Endothelial cell of umbilical vein (primary cell): ENCODE data around the gene NUBPL. TPM values are rescaled to one million over a fixed set of nuclear protein-coding genes. Genes with fewer than 3 reads are reported as not detected.

Source experiments
- BruUV-seq: library from RNA; stranded (reverse); fragments of 400-500 nt; replicated peaks from 2 replicates; lab custom pipeline; 2021; lab: Mats Ljungman, UMichigan
- CTCF ChIA-PET: fragments of 300-600, 350-600 bp; sonication (Branson Sonifier 250); formaldehyde crosslinking; loops from one replicate; lab custom pipeline; 2021; ENCODE audit warnings: antibody characterized with exemption, inconsistent platforms; lab: Charles Lee
- POLR2A ChIA-PET: fragments of 300-600, 350-600 bp; sonication (Branson Sonifier 250); formaldehyde crosslinking; loops from one replicate; lab custom pipeline; 2021; ENCODE audit warnings: antibody characterized with exemption, inconsistent platforms; lab: Charles Lee
- DNase-seq: peaks from one replicate; pipeline ENCODE4 v3.0.0-alpha.2; 2011; ENCODE audit warnings: low read depth, low spot score
- FAIRE-seq: peaks from 2 replicates; lab custom pipeline; 2011; peaks lifted over from hg19 to GRCh38; lab: Jason Lieb, UNC
- H2AFZ ChIP-seq: 2 replicates; pipeline ENCODE4 v1.6.0; 2012; ENCODE audit warnings: low read depth, low read length, control low read depth, inconsistent platforms
- H3K27ac ChIP-seq: 2 replicates; pipeline ENCODE4 v1.5.1; 2011; ENCODE audit warnings: low read depth, mild to moderate bottlenecking, control low read depth, low read length, moderate library complexity; ENCODE audit not compliant: insufficient read depth
- H3K27me3 ChIP-seq, 2 experiments: 2 replicates each; pipeline versions ENCODE4 v1.6.0 to v1.6.1; 2011; ENCODE audit warnings: low read length in 2 of 2, mixed read lengths in 1 of 2; ENCODE audit not compliant: control insufficient read depth in 2 of 2, insufficient read depth in 2 of 2
- H3K36me3 ChIP-seq, 2 experiments: 2 replicates in 1 of 2; 3 replicates in 1 of 2; pipeline ENCODE4 v1.5.1; 2011; ENCODE audit warnings: low read length in 2 of 2, mild to moderate bottlenecking in 1 of 2, moderate library complexity in 1 of 2; ENCODE audit not compliant: control insufficient read depth in 2 of 2, insufficient read depth in 2 of 2; ENCODE audit errors: extremely low read depth in 1 of 2
- H3K4me1 ChIP-seq: 3 replicates; pipeline ENCODE4 v1.5.1; 2011; ENCODE audit warnings: mild to moderate bottlenecking, low read length; ENCODE audit not compliant: control insufficient read depth, insufficient read depth; ENCODE audit errors: extremely low read depth
- H3K4me2 ChIP-seq: 2 replicates; pipeline ENCODE4 v1.6.1; 2011; ENCODE audit warnings: low read length, control low read depth, mixed read lengths; ENCODE audit not compliant: insufficient read depth
- H3K4me3 ChIP-seq, 3 experiments: fragments of 200-600 bp in 1 of 3; sonication (generic), shearing (Covaris generic) in 1 of 3; replicated peaks in 1 of 3; 2 replicates each; pipeline ENCODE4 v1.5.1; 2011 to 2016; ENCODE audit warnings: control low read depth in 3 of 3, low read length in 3 of 3, mild to moderate bottlenecking in 2 of 3, inconsistent platforms in 1 of 3, low read depth in 1 of 3, moderate library complexity in 1 of 3; ENCODE audit not compliant: insufficient read depth in 1 of 3
- H3K79me2 ChIP-seq: 2 replicates; pipeline ENCODE4 v1.6.0; 2012; ENCODE audit warnings: low read length, inconsistent platforms; ENCODE audit not compliant: control insufficient read depth, insufficient read depth
- H3K9ac ChIP-seq: replicated peaks from 2 replicates; pipeline ENCODE3; 2011; ENCODE audit warnings: low read length, control low read depth; ENCODE audit not compliant: insufficient read depth; ENCODE audit errors: extremely low read depth
- H3K9me1 ChIP-seq: replicated peaks from 3 replicates; pipeline ENCODE4 v1.6.0; 2011; ENCODE audit warnings: mild to moderate bottlenecking, low read length; ENCODE audit not compliant: control insufficient read depth, insufficient read depth; ENCODE audit errors: extremely low read depth
- H3K9me3 ChIP-seq: replicated peaks from 2 replicates; pipeline ENCODE4 v1.5.1; 2012; ENCODE audit warnings: low read length, inconsistent platforms; ENCODE audit not compliant: control insufficient read depth, insufficient read depth
- H4K20me1 ChIP-seq: replicated peaks from 2 replicates; pipeline ENCODE3; 2011; ENCODE audit warnings: mild to moderate bottlenecking, low read length; ENCODE audit not compliant: control insufficient read depth, insufficient read depth; ENCODE audit errors: extremely low read depth
- EZH2 ChIP-seq: IDR thresholded peaks from 2 replicates; pipeline ENCODE4 v1.6.1; 2012; ENCODE audit warnings: borderline replicate concordance, low read depth, mild to moderate bottlenecking, moderate library complexity, low read length, inconsistent platforms; ENCODE audit not compliant: severe bottlenecking
- FOS ChIP-seq: IDR thresholded peaks from 2 replicates; pipeline ENCODE4 v1.6.1; 2011; ENCODE audit warnings: mild to moderate bottlenecking, low read length, moderate library complexity, borderline replicate concordance; ENCODE audit not compliant: insufficient read depth
- GATA2 ChIP-seq: IDR thresholded peaks from 2 replicates; pipeline ENCODE4 v1.7.0; 2011; ENCODE audit warnings: low read depth, mild to moderate bottlenecking, moderate library complexity, mixed read lengths, low read length; ENCODE audit not compliant: insufficient read length, insufficient read depth
- JUN ChIP-seq: IDR thresholded peaks from 2 replicates; pipeline ENCODE4 v1.6.1; 2011; ENCODE audit warnings: borderline replicate concordance, low read depth; ENCODE audit not compliant: insufficient read length, insufficient read depth
- MAX ChIP-seq: IDR thresholded peaks from 2 replicates; pipeline ENCODE4 v1.6.1; 2011; ENCODE audit not compliant: insufficient read depth, insufficient read length
- POLR2A ChIP-seq: IDR thresholded peaks from 2 replicates; pipeline ENCODE4 v1.6.1; 2012; ENCODE audit warnings: low read depth, mild to moderate bottlenecking, control low read depth, low read length
- POLR2AphosphoS5 ChIP-seq: IDR thresholded peaks from 2 replicates; pipeline ENCODE4 v1.6.1; 2012; ENCODE audit warnings: low read depth, mild to moderate bottlenecking, control low read depth, low read length, moderate library complexity; ENCODE audit not compliant: insufficient read depth
- dilution Hi-C: fragments of 300-500 bp; cut with MboI; formaldehyde crosslinking; loops from one replicate; pipeline ENCODE4 v1.15.0; 2019; ENCODE audit warnings: low sequenced_read_pairs; ENCODE audit not compliant: extremely low pct_ligation_motif_present
- intact Hi-C: fragments of 100-400 bp; cut with micrococcal nuclease; formaldehyde crosslinking; loops from one replicate; pipeline ENCODE4 v1.10.0; 2022
- polyA plus RNA-seq, 4 experiments: library from polyadenylated mRNA; depleted of rRNA in 3 of 4; stranded (reverse) in 3 of 4; unstranded in 1 of 4; fragments of >200 nt; gene quantifications; 2 replicates each; pipeline versions ENCODE4 v1.2.1 to v1.2.3, GENCODE V29; 2011 to 2012; ENCODE audit warnings: missing spikeins in 1 of 4
- total RNA-seq: library from RNA; stranded (reverse); gene quantifications from 2 replicates; pipeline ENCODE4 v1.2.3, GENCODE V29; 2021

Gene NUBPL
- total and polyA plus RNA-seq, 2 donors (not counting 3 experiments of a cell fraction or from before 2014, with no cell fraction given), result 2.1 to 12.3 TPM

- DNase-seq (no peak), FAIRE-seq (no peak)
- Histone ChIP-seq H3K9me1 (no peaks in the 10 kb centered on the region), H3K9ac (no peak overlapping the region), H3K4me2 (no peak overlapping the region), H3K4me1 (no peaks in the 10 kb centered on the region), H3K79me2 (no peaks in the 10 kb centered on the region), H3K27ac (no peak overlapping the region), H2AFZ (no peak overlapping the region), H4K20me1 (no peaks in the 10 kb centered on the region), H3K4me3 (no peak overlapping the region), H3K9me3 (no peaks in the 10 kb centered on the region), H3K27me3 (no peaks in the 10 kb centered on the region), H3K36me3 (no peaks in the 10 kb centered on the region)
- no TSS peak for BruUV-seq
- ChIA-PET CTCF (no interaction called here), POLR2A (no interaction called here)
- intact Hi-C loops (no loop called here), dilution Hi-C loops (no loop called here)
- TF ChIP-seq FOS (no peak), GATA2 (no peak), EZH2 (no peak), JUN (no peak)
Measured at GRCh38 chr14:31659278-31659677, 98.1 kb downstream of the NUBPL start.

- TF ChIP-seq GATA2 (no peak), JUN (no peak), FOS (no peak), POLR2A (no peak), EZH2 (no peak), MAX (no peak), POLR2AphosphoS5 (no peak)
- POLR2A ChIA-PET, result no interaction called here
Measured at GRCh38 chr14:31660191-31660590, 99.0 kb downstream of the NUBPL start.

More at GRCh38 chr14:31660191-31660590, 99.0 kb downstream of the NUBPL start:
- no peaks in the 10 kb centered on the region for H3K9me3 ChIP-seq
- FAIRE-seq (no peak), DNase-seq (no peak)
- H3K4me3 ChIP-seq, result no peak overlapping the region
- no peaks in the 10 kb centered on the region for H3K9me1 ChIP-seq
- no peak overlapping the region for H2AFZ ChIP-seq
- intact Hi-C loops (no loop called here), dilution Hi-C loops (no loop called here)
- CTCF ChIA-PET, result interaction anchor here (1.1 kb wide), 1 partner anchor 14 kb away, joined by 3 read pairs; no protein-coding TSS in a partner anchor
- no peaks in the 10 kb centered on the region for H4K20me1 ChIP-seq
- H3K27ac ChIP-seq, result no peak overlapping the region
- H3K4me2 ChIP-seq, result no peak overlapping the region
- no peaks in the 10 kb centered on the region for H3K4me1 ChIP-seq
- no TSS peak for BruUV-seq
- H3K27me3 ChIP-seq, result no peaks in the 10 kb centered on the region
- no peak overlapping the region for H3K9ac ChIP-seq
- no peaks in the 10 kb centered on the region for H3K36me3 ChIP-seq
- no peaks in the 10 kb centered on the region for H3K79me2 ChIP-seq
